Stimulated activated CD4-positive, alpha-beta T cell treated with anti-CD3 and anti-CD28 coated beads, Interleukin-1b, Interleukin-23, amount 100 ng/mL, for 24 hours (primary cell): Measurements from ENCODE around the gene SLC25A19.

Source experiments
- DNase-seq, 4 experiments: peaks; one replicate each; pipeline ENCODE4 v3.0.0-alpha.2; 2020; ENCODE audit warnings: low read depth in 4 of 4, low spot score in 1 of 4

The SLC25A19 gene

GRCh38 chr17:75289115-75289831 lies at the start of gene SLC25A19:
TSS of gene SLC25A19 (minus strand) at chr17:75289433. CDS start at chr17:75286764, 2,669 bp downstream.
- peak; percentile 84 to 95 (median 92) for DNase-seq

- DNase-seq, result no peak
Observed at GRCh38 chr17:75338335-75338734, 49.1 kb upstream of the SLC25A19 start.

GRCh38 chr17:75335315-75335714 lies 46.1 kb upstream of the SLC25A19 start:
- no peak for DNase-seq

- no peak for DNase-seq
Observed at GRCh38 chr17:75334723-75335122, 45.5 kb upstream of the SLC25A19 start.

DNA sequence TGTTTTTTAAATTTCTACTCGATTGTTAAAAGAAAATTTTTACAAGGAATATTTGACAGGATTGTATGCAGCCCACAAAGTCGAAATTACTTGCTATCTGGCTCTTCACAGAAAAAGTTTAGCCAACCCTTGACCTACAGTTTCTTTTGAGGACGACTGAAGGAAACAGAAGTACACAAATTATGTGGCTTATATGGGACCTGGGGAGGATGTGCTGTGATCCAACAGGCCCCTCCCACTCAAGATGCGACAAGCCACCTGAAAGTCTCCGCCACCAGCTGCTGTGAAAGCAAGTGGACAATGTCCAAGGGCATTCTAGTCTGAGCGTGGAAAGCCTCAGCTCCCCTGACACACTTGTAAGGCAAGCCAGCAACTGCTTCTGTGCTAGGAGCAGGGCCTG lies 42.4 kb upstream of the SLC25A19 start:
- DNase-seq, result no peak

GRCh38 chr17:75327757-75328156 lies 38.5 kb upstream of the SLC25A19 start:
- no peak for DNase-seq

DNA sequence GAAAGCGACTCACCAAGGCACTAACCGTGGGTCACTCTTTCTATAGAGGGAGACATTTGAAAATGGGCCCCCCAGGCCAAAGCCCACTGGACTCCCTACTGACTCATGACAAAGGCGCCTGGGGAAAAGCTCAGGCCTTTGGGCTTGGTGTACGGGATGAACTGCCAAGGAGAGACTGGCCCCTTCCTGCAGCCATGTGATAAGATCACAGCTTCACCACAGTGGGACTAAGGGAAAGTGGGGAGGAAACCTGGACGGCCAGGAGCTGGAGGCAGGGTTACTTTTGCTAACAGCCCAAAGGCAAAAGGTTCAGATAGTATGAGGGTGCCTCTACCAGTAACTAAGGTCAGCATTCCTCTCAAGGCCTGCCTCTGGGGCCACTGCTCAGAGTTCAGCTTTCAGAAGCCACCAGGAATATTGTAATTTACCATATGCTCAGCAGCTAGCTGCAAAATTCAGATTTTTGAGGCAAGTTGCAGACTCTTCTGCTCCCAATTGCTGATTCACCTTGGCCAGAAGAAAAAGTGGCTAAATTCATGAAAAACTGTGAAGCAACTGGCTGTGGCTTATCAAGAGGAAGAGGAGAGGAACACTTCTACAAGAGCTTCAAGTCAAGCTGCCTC lies 37.1 kb upstream of the SLC25A19 start:
- no peak for DNase-seq

DNA sequence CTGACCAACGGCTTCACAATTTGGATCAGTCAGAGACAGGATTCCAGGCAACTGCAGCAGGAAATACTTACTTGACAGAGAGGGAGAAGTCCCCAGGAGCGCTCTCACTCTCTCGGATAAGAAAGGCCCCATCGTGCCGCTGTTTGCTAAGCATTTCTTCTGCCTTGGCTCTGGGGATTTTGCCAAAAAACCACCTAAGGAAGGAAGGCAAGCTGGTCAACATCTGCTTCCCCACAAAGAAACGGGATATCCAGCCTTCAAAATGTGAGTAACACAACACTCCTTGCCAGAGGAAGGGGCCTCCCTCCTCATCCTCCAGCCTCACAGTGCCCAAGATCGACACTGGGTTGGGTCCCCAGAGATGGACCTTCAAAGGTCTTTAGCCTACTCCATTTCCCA lies 36.6 kb upstream of the SLC25A19 start:
- DNase-seq, result no peak

- DNase-seq, result no peak
Observed at GRCh38 chr17:75325348-75325747, 36.1 kb upstream of the SLC25A19 start.

GRCh38 chr17:75321506-75321905 lies 32.3 kb upstream of the SLC25A19 start:
- no peak for DNase-seq

GRCh38 chr17:75319904-75320691 lies 30.9 kb upstream of the SLC25A19 start:
- DNase-seq, result no peak

GRCh38 chr17:75318615-75319222 lies 29.5 kb upstream of the SLC25A19 start:
- no peak for DNase-seq

DNA sequence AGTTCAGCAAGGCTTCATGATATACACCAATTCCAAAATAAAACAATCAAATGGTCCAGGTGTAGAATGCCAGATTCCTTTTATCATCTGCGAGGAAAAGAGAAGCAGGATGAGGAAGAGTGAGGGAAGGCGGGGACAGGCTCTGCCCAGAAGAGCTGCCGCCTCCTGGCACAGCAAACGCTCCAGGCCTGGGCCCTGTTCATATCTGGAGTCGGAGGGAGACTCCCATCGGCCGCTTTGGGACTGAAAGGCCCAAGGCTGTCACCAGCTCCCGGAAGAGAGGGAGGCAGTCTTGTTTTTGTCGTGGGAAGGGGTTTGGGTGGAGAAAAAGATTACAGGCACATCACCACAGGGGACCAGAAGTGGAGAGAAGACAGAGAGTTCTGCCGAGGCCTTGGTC lies 29.0 kb upstream of the SLC25A19 start:
- DNase-seq, result no peak

DNA sequence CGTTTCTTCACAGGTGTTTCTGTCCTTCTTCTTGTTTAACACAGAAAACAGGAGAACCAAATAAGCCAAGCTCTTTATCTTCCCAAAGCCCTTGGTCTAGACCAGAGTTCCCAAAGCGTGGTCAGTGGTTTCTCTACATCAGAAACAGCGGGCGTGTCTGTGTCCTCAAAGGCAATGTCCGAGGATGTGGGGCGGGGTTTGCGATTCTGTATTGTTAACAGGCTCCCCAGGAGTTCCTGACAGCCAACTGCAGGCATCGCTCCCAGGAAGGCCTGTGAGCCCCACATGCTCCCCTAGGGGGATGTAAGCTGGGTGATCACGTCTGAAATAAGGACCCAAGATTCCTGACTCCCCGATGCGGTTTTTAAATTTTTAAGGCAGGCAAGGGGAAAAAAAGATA lies 28.4 kb upstream of the SLC25A19 start:
- no peak for DNase-seq

GRCh38 chr17:75316253-75316652 lies 27.0 kb upstream of the SLC25A19 start:
- no peak for DNase-seq

DNA sequence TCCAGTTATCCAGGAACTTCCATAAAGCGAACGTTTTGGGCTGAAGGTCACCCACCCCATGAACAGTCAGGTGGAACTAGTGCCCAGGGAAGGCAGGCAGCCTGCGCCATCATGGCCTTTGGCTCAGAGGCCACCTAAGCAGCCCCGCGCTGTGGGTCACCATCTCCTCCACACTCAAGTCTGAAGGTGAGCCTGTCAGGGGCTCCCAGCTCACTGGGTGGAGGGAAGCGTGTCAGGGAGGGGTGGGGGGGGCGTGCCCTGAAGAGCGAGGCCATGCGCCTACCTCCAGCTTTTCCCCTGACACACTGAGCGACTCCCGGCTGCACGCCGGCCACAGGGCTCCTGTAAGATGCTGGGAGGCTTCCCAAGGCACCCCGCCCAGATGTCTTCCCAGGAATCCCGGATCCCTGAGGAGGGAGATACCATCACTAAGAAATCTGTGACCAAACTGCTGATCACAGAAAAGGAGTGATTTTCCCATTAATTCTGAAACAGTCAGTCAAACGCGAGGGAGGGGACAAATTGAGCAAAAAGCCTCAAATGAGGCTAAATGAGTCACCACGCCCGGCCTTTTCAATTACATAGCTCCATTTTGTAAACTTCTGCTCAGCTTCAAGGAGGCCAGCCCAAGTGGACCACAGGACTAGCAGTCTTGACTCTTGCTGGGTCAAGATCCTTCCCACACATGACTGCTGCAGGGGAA lies 26.5 kb upstream of the SLC25A19 start:
- peak in 1 of 4 experiments; percentile 26 for DNase-seq

- DNase-seq, result no peak
Observed at GRCh38 chr17:75313941-75314551, 24.8 kb upstream of the SLC25A19 start.

- no peak for DNase-seq
Observed at GRCh38 chr17:75308732-75309629, 19.7 kb upstream of the SLC25A19 start.

GRCh38 chr17:75307957-75308731 lies 18.9 kb upstream of the SLC25A19 start:
- no peak for DNase-seq
